ENCODE measurements around the gene SLC23A3.

DNA sequence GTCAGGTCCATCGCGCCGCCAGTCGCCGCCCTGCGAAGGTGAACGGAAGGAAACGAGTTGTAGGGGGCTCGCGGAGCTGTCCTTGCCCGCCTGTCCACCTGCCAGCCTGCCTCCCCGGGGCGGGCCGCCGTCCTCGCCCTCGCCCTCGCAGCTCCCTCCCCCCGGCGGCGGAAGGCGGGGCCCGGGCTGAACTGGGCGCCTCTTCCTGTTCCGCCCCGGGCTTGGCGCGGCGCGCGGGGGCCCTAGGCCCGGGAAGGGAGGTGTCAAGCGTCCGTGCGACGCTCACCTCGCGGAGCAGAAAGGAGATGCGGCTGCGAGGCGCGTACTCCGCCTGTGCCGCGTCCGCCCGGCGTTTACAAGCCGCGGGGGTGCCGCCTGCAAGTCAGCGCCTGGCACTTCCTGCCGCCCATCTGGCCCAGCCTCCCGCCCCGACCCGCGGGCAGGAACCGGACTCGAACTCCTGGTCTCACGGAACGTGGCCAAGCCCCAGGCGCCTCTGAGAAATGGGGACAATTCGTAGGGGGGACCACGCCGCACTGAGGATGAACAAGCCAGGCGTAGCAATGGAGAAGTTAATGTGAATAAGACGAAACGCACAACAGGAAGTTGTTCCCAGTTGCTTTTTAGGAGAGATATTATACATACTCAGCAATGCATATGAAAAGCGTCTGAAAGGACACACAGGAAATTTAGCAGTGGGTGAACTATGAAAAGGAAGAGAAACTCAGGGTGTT is 7.2 kb upstream of the SLC23A3 start, which contains the start of gene CNPPD1:
- TF ChIP-seq, protein P1, sequence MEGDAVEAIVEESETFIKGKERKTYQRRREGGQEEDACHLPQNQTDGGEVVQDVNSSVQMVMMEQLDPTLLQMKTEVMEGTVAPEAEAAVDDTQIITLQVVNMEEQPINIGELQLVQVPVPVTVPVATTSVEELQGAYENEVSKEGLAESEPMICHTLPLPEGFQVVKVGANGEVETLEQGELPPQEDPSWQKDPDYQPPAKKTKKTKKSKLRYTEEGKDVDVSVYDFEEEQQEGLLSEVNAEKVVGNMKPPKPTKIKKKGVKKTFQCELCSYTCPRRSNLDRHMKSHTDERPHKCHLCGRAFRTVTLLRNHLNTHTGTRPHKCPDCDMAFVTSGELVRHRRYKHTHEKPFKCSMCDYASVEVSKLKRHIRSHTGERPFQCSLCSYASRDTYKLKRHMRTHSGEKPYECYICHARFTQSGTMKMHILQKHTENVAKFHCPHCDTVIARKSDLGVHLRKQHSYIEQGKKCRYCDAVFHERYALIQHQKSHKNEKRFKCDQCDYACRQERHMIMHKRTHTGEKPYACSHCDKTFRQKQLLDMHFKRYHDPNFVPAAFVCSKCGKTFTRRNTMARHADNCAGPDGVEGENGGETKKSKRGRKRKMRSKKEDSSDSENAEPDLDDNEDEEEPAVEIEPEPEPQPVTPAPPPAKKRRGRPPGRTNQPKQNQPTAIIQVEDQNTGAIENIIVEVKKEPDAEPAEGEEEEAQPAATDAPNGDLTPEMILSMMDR (conservative IDR thresholded peaks at IDR 0.05; ENCODE audit: low read length) = no peak
- no peak for TF ChIP-seq EZH2phosphoT487 (IDR thresholded peaks at IDR 0.05; ENCODE audit: borderline replicate concordance, low read depth, low read length)

Data from OCI-LY7 (cell line).